ENCODE data around the gene ATP9B.
"Not testable (repeated sequence)": the region's sequence is repeated elsewhere in the genome, so short reads cannot be mapped to it uniquely, and the experiment has no call there.

ATP9B gene

GRCh38 chr18:79072655-79073054 is 3.5 kb downstream of the ATP9B start:
- DNase-seq: not testable (repeated sequence)

- no peak for DNase-seq
Observed at GRCh38 chr18:79077181-79077580, 8.0 kb downstream of the ATP9B start.

- DNase-seq: not testable (repeated sequence)
Observed at GRCh38 chr18:79078791-79079190, 9.6 kb downstream of the ATP9B start.

- DNase-seq: no peak
Observed at GRCh38 chr18:79092874-79093273, 23.7 kb downstream of the ATP9B start.

- no peak for DNase-seq
Observed at GRCh38 chr18:79093986-79094385, 24.8 kb downstream of the ATP9B start.

GRCh38 chr18:79095216-79095615 is 26.0 kb downstream of the ATP9B start:
- no peak for DNase-seq

GRCh38 chr18:79100944-79101343 is 31.8 kb downstream of the ATP9B start:
- DNase-seq: no peak

GRCh38 chr18:79102886-79103285 is 33.7 kb downstream of the ATP9B start:
- no peak for DNase-seq

GRCh38 chr18:79104137-79104536 is 34.9 kb downstream of the ATP9B start:
- DNase-seq: no peak

GRCh38 chr18:79105455-79105854 is 36.3 kb downstream of the ATP9B start:
- no peak for DNase-seq

- DNase-seq: no peak
Observed at GRCh38 chr18:79106084-79106483, 36.9 kb downstream of the ATP9B start.

GRCh38 chr18:79107886-79108285 is 38.7 kb downstream of the ATP9B start:
- no peak for DNase-seq

GRCh38 chr18:79108549-79109215 is 39.5 kb downstream of the ATP9B start:
- DNase-seq: no peak

- no peak for DNase-seq
Observed at GRCh38 chr18:79111483-79111882, 42.3 kb downstream of the ATP9B start.

GRCh38 chr18:79117385-79117784 is 48.2 kb downstream of the ATP9B start:
- DNase-seq: no peak

GRCh38 chr18:79117788-79118187 is 48.6 kb downstream of the ATP9B start:
- no peak for DNase-seq

GRCh38 chr18:79118797-79119196 is 49.6 kb downstream of the ATP9B start:
- DNase-seq: no peak

- no peak for DNase-seq
Observed at GRCh38 chr18:79121746-79122474, 52.7 kb downstream of the ATP9B start.

- no peak for DNase-seq
Observed at GRCh38 chr18:79123948-79124347, 54.8 kb downstream of the ATP9B start.

GRCh38 chr18:79129120-79129519 is 59.9 kb downstream of the ATP9B start:
- DNase-seq: no peak

GRCh38 chr18:79133724-79134123 is 64.5 kb downstream of the ATP9B start:
- no peak for DNase-seq

GRCh38 chr18:79135924-79136323 is 66.7 kb downstream of the ATP9B start:
- no peak for DNase-seq

GRCh38 chr18:79136742-79137141 is 67.5 kb downstream of the ATP9B start:
- no peak for DNase-seq

GRCh38 chr18:79139206-79139605 is 70.0 kb downstream of the ATP9B start:
- DNase-seq: peak; percentile 27

- no peak for DNase-seq
Observed at GRCh38 chr18:79147014-79147413, 77.8 kb downstream of the ATP9B start.
